HEK293 (cell line): Measurements from ENCODE around the gene FHIT.

Experiments
- SALL2 ChIP-seq: fragments of 450-650 bp; formaldehyde crosslinking; IDR thresholded peaks from 2 replicates; pipeline ENCODE4 v1.5.0; 2017; ENCODE audit warnings: missing biosample characterization, mild to moderate bottlenecking, missing genetic modification characterization, borderline replicate concordance
- ZNF777 ChIP-seq: fragments of 450-650 bp; formaldehyde crosslinking; IDR thresholded peaks from 2 replicates; pipeline ENCODE4 v1.5.1; 2017; ENCODE audit warnings: missing biosample characterization, missing genetic modification characterization, borderline replicate concordance
- ZNF837 ChIP-seq: fragments of 450-650 bp; formaldehyde crosslinking; IDR thresholded peaks from 2 replicates; pipeline ENCODE4 v1.5.1; 2016; ENCODE audit warnings: missing biosample characterization, missing genetic modification characterization
- ZSCAN5A ChIP-seq: fragments of 450-650 bp; formaldehyde crosslinking; IDR thresholded peaks from 2 replicates; pipeline ENCODE4 v1.5.1; 2016; ENCODE audit warnings: missing biosample characterization, missing genetic modification characterization

GRCh38 chr3:61136191-61136590, 115.1 kb downstream of the FHIT start:
- TF ChIP-seq ZNF777 (tag by site-specific recombination) (no peak), SALL2 (tag by site-specific recombination) (no peak), ZSCAN5A (tag by site-specific recombination) (no peak), ZNF837 (tag by site-specific recombination) (no peak)
